Peyer's patch (tissue), 4 donors: Measurements from ENCODE around the gene BLVRB.

Source experiments
- POLR2A ChIP-seq, 2 donors: fragments of 450-650 bp; IDR thresholded peaks; one replicate each; pipeline ENCODE4 v1.5.1; 2017; ENCODE audit warnings: antibody characterized with exemption in 2 of 2, mild to moderate bottlenecking in 2 of 2, moderate library complexity in 2 of 2
- TF ChIP-seq, protein P1 (sequence below), 6 experiments: fragments of 450-650 bp in 4 of 6; fragments of 200-600 bp in 2 of 6; sonication (generic) in 1 of 6; IDR thresholded peaks; one replicate each; pipeline ENCODE4 v1.5.1; 2017 to 2019; ENCODE audit warnings: antibody characterized with exemption in 6 of 6, mild to moderate bottlenecking in 3 of 6, moderate library complexity in 1 of 6

DNA sequence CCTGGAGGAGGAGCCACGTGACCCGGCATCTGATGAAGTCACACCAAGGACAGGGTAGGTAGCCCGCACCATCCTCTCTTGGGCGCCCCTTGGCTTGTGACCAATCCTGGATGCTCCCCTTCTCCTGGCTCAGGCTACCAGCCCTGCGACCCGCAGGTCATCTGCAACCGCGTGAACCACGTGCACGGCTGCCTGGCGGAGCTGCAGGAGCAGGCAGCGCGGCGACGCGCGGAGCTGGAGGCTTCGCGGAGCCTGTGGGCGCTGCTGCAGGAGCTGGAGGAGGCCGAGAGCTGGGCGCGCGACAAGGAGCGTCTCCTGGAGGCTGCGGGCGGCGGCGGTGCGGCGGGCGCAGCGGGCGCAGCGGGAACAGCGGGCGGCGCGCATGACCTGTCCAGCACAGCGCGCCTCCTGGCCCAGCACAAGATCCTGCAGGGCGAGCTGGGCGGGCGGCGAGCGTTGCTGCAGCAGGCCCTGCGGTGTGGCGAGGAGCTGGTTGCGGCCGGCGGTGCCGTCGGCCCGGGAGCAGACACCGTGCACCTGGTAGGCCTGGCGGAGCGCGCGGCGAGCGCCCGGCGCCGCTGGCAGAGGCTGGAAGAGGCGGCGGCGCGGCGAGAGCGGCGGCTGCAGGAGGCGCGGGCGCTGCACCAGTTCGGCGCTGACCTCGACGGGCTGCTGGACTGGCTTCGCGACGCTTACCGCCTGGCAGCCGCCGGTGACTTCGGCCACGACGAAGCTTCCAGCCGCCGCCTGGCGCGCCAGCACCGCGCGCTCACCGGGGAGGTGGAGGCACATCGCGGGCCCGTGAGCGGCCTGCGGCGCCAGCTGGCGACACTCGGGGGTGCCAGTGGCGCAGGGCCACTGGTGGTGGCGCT, 47.2 kb upstream of the BLVRB start:
- TF ChIP-seq, protein P1, sequence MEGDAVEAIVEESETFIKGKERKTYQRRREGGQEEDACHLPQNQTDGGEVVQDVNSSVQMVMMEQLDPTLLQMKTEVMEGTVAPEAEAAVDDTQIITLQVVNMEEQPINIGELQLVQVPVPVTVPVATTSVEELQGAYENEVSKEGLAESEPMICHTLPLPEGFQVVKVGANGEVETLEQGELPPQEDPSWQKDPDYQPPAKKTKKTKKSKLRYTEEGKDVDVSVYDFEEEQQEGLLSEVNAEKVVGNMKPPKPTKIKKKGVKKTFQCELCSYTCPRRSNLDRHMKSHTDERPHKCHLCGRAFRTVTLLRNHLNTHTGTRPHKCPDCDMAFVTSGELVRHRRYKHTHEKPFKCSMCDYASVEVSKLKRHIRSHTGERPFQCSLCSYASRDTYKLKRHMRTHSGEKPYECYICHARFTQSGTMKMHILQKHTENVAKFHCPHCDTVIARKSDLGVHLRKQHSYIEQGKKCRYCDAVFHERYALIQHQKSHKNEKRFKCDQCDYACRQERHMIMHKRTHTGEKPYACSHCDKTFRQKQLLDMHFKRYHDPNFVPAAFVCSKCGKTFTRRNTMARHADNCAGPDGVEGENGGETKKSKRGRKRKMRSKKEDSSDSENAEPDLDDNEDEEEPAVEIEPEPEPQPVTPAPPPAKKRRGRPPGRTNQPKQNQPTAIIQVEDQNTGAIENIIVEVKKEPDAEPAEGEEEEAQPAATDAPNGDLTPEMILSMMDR (IDR thresholded peaks at IDR 0.05), result no peak
- no peak for TF ChIP-seq POLR2A (IDR thresholded peaks at IDR 0.05)
